SK-N-SH (cell line): Measurements from ENCODE around the gene SKIC2. TPM values are rescaled to one million over a fixed set of nuclear protein-coding genes. Genes with fewer than 3 reads are reported as not detected.
"Not testable (repeated sequence)": the region's sequence is repeated elsewhere in the genome, so short reads cannot be mapped to it uniquely, and the experiment has no call there.

Experiments used
- CTCF ChIA-PET: fragments of 300-600, 350-600 bp; formaldehyde crosslinking; extraction: SDS; loops from one replicate; lab custom pipeline; 2021; lab: Yijun Ruan, JAX
- POLR2A ChIA-PET: fragments of 350-600 bp; sonication (Branson Sonifier 250); formaldehyde crosslinking; extraction: SDS; loops from one replicate; lab custom pipeline; 2020; ENCODE audit warnings: antibody characterized with exemption, inconsistent platforms; lab: Yijun Ruan, JAX
- DNase-seq: peaks from one replicate; pipeline ENCODE4 v3.0.0; 2012
- H2AFZ ChIP-seq: fragments of 200-600 bp; sonication (generic); 2 replicates; pipeline ENCODE4 v1.8.1; 2016; ENCODE audit warnings: antibody characterized with exemption, mild to moderate bottlenecking, low read depth
- H3F3A ChIP-seq: fragments of 200-600 bp; sonication (generic); replicated peaks from 2 replicates; pipeline ENCODE3; 2016; ENCODE audit warnings: antibody characterized with exemption, mild to moderate bottlenecking; ENCODE audit not compliant: insufficient read depth
- H3K27ac ChIP-seq, 2 experiments: fragments of 200-500 bp in 1 of 2; fragments of 200-600 bp in 1 of 2; sonication (Bioruptor generic) in 1 of 2; sonication (generic), shearing (Covaris generic) in 1 of 2; 2 replicates each; pipeline versions ENCODE4 v1.5.1 to v1.6.1; 2014 to 2016; ENCODE audit warnings: low read depth in 2 of 2, inconsistent platforms in 1 of 2, low read length in 1 of 2, mild to moderate bottlenecking in 1 of 2, mixed read lengths in 1 of 2
- H3K27me3 ChIP-seq: fragments of 200-600 bp; sonication (generic), shearing (Covaris generic); 2 replicates; pipeline ENCODE4 v1.6.1; 2016; ENCODE audit warnings: mixed run types; ENCODE audit not compliant: insufficient read depth
- H3K36me3 ChIP-seq, 2 experiments: fragments of 200-500 bp in 1 of 2; fragments of 200-600 bp in 1 of 2; sonication (Bioruptor generic) in 1 of 2; sonication (generic) in 1 of 2; replicated peaks in 1 of 2; 2 replicates each; pipeline versions ENCODE3 to v1.5.1; 2014 to 2016; ENCODE audit warnings: low read length in 1 of 2, mild to moderate bottlenecking in 1 of 2; ENCODE audit not compliant: insufficient read depth in 2 of 2, control insufficient read depth in 1 of 2
- H3K4me1 ChIP-seq, 2 experiments: fragments of 200-500 bp in 1 of 2; fragments of 200-600 bp in 1 of 2; sonication (Bioruptor generic) in 1 of 2; sonication (generic), shearing (Covaris generic) in 1 of 2; 2 replicates each; pipeline versions ENCODE4 v1.5.1 to v1.6.1; 2014 to 2016; ENCODE audit warnings: low read depth in 1 of 2, low read length in 1 of 2, mixed run types in 1 of 2; ENCODE audit not compliant: insufficient read depth in 2 of 2, control insufficient read depth in 1 of 2
- H3K4me2 ChIP-seq: fragments of 200-600 bp; sonication (generic), shearing (Covaris generic); 2 replicates; pipeline ENCODE4 v1.6.1; 2017; ENCODE audit warnings: mixed run types
- H3K4me3 ChIP-seq, 2 experiments: fragments of 200-500 bp in 1 of 2; fragments of 200-600 bp in 1 of 2; sonication (Bioruptor generic) in 1 of 2; sonication (generic), shearing (Covaris generic) in 1 of 2; 2 replicates each; pipeline versions ENCODE4 v1.5.1 to v1.8.1; 2014 to 2016; ENCODE audit warnings: low read depth in 2 of 2, inconsistent platforms in 1 of 2, low read length in 1 of 2, mild to moderate bottlenecking in 1 of 2, mixed read lengths in 1 of 2, moderate library complexity in 1 of 2
- H3K79me2 ChIP-seq: fragments of 200-600 bp; sonication (generic); 2 replicates; pipeline ENCODE4 v1.8.1; 2017; ENCODE audit warnings: mild to moderate bottlenecking; ENCODE audit not compliant: insufficient read depth
- H3K9ac ChIP-seq: fragments of 200-600 bp; sonication (generic); 2 replicates; pipeline ENCODE4 v1.6.1; 2017; ENCODE audit warnings: mixed run types
- H3K9me2 ChIP-seq: fragments of 200-600 bp; sonication (generic); 2 replicates; pipeline ENCODE4 v1.6.1; 2017; ENCODE audit warnings: mixed run types
- H3K9me3 ChIP-seq: fragments of 200-600 bp; sonication (generic); 2 replicates; pipeline ENCODE4 v1.6.1; 2017; ENCODE audit warnings: mixed run types, mild to moderate bottlenecking, moderate library complexity
- H4K20me1 ChIP-seq: fragments of 200-600 bp; sonication (generic); 2 replicates; pipeline ENCODE4 v1.6.1; 2017; ENCODE audit warnings: mild to moderate bottlenecking, mixed run types; ENCODE audit not compliant: insufficient read depth
- EP300 ChIP-seq, 2 experiments: IDR thresholded peaks; 2 replicates each; pipeline versions ENCODE4 v1.4.0 to v1.6.1; 2012; ENCODE audit warnings: borderline replicate concordance in 1 of 2, low read depth in 1 of 2, low read length in 1 of 2
- FOXJ3 ChIP-seq: sonication (generic); formaldehyde crosslinking; IDR thresholded peaks from 2 replicates; pipeline ENCODE4 v1.5.1; 2020; ENCODE audit warnings: mild to moderate bottlenecking, missing genetic modification reagents
- FOXM1 ChIP-seq: IDR thresholded peaks from 2 replicates; pipeline ENCODE4 v1.4.0; 2012; ENCODE audit warnings: low read depth, mild to moderate bottlenecking
- GATA2 ChIP-seq: sonication (generic); formaldehyde crosslinking; IDR thresholded peaks from 2 replicates; pipeline ENCODE4 v1.5.0; 2020; ENCODE audit warnings: mild to moderate bottlenecking, missing genetic modification reagents
- JUND ChIP-seq: IDR thresholded peaks from 2 replicates; pipeline ENCODE4 v1.4.0; 2012
- MXI1 ChIP-seq: IDR thresholded peaks from 2 replicates; pipeline ENCODE4 v1.6.1; 2012; ENCODE audit warnings: mild to moderate bottlenecking, low read depth, low read length, improper control_type of control experiment
- NRF1 ChIP-seq: IDR thresholded peaks from 2 replicates; pipeline ENCODE4 v1.6.1; 2012; ENCODE audit warnings: low read depth, mild to moderate bottlenecking, low read length
- SMC3 ChIP-seq: IDR thresholded peaks from 2 replicates; pipeline ENCODE4 v1.6.1; 2012; ENCODE audit warnings: low read depth, low read length, improper control_type of control experiment
- TEAD4 ChIP-seq: IDR thresholded peaks from 2 replicates; pipeline ENCODE4 v1.4.0; 2012; ENCODE audit warnings: mild to moderate bottlenecking, borderline replicate concordance; ENCODE audit not compliant: insufficient read depth
- YY1 ChIP-seq: IDR thresholded peaks from 2 replicates; pipeline ENCODE4 v1.4.0; 2012; ENCODE audit warnings: low read depth, mild to moderate bottlenecking
- WGBS: methylation state at CpG from one replicate; pipeline ENCODE4 v1.1.6; 2017; ENCODE audit warnings: low lambda C conversion rate; 5-methylcytosine and 5-hydroxymethylcytosine counted together
- polyA plus RNA-seq, 3 experiments: library from polyadenylated mRNA; depleted of rRNA; stranded (reverse); fragments of >200 nt; gene quantifications; 2 replicates each; pipeline ENCODE4 v1.2.3, GENCODE V29; 2012
- TF ChIP-seq, protein P1 (sequence below): IDR thresholded peaks from 2 replicates; pipeline ENCODE4; 2012
- TF ChIP-seq, protein P2 (sequence below): fragments of 150-350 bp; IDR thresholded peaks from 2 replicates; pipeline ENCODE4 v1.6.1; 2016; ENCODE audit warnings: mild to moderate bottlenecking, low read depth, low read length
- TF ChIP-seq, protein P3 (sequence below): IDR thresholded peaks from 2 replicates; pipeline ENCODE4 v1.4.0; 2012; ENCODE audit warnings: low read depth, borderline replicate concordance
- TF ChIP-seq, protein P4 (sequence below): IDR thresholded peaks from 2 replicates; pipeline ENCODE4 v1.6.1; 2012; ENCODE audit warnings: mild to moderate bottlenecking, low read depth, low read length, moderate library complexity

SKIC2 gene
- polyA plus RNA-seq, 1 of the 3 experiments (the other 2 are of a cell fraction) = 89.4 TPM

DNA sequence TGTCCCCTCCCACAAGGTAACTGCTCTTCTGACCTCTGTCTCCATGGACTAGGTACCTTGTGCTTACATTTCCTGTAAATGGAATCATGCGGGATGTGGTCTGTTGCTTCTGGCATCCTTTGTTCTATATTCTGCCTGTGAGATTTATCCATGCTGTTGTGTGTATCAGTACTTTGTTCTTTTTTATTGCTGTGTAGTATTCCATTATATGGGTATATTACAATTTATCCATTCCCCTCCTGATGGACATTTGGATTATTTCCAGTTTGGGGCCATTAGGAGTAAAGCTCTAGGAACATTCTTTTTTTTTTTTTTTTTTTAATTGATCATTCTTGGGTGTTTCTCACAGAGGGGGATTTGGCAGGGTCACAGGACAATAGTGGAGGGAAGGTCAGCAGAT is 28.0 kb upstream of the SKIC2 start:
- no peaks in the 10 kb centered on the region; the same call in 1 of the 2 replicates for H3K27me3 ChIP-seq

DNA sequence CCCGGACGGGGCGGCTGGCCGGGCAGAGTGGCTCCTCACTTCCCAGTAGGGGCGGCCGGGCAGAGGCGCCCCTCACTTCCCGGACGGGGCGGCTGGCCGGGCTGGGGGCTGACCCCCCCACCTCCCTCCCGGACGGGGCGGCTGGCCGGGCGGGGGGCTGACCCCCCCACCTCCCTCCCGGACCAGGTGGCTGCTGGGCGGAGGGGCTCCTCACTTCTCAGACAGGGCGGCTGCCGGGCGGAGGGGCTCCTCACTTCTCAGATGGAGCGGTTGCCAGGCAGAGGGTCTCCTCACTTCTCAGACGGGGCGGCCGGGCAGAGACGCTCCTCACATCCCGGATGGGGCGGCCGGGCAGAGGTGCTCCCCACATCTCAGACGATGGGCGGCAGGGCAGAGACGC is 26.8 kb upstream of the SKIC2 start:
- H3K79me2 ChIP-seq, H4K20me1 ChIP-seq, H3K27me3 ChIP-seq, H3K4me3 ChIP-seq, H3K4me2 ChIP-seq, H3K4me1 ChIP-seq, H2AFZ ChIP-seq, H3K9me2 ChIP-seq, H3K27ac ChIP-seq, H3K9ac ChIP-seq, H3K36me3 ChIP-seq, CTCF ChIA-PET, H3F3A ChIP-seq, H3K9me3 ChIP-seq, POLR2A ChIA-PET, DNase-seq: not testable (repeated sequence)
- 87% methylated on average over 3 of the region's 32 CpGs for WGBS

More for the DNA sequence above, 28.0 kb upstream of the SKIC2 start:
- H3K79me2 ChIP-seq = no peaks in the 10 kb centered on the region
- no peak overlapping the region for H2AFZ ChIP-seq
- no peaks in the 10 kb centered on the region for H4K20me1 ChIP-seq
- no peak overlapping the region for H3K4me2 ChIP-seq
- no peak for TF ChIP-seq MXI1
- TF ChIP-seq EP300 (IDR thresholded peaks at IDR 0.05; ENCODE audit: borderline replicate concordance in 1 of 2, low read depth in 1 of 2, low read length in 1 of 2) = no peak
- TF ChIP-seq, protein P1, sequence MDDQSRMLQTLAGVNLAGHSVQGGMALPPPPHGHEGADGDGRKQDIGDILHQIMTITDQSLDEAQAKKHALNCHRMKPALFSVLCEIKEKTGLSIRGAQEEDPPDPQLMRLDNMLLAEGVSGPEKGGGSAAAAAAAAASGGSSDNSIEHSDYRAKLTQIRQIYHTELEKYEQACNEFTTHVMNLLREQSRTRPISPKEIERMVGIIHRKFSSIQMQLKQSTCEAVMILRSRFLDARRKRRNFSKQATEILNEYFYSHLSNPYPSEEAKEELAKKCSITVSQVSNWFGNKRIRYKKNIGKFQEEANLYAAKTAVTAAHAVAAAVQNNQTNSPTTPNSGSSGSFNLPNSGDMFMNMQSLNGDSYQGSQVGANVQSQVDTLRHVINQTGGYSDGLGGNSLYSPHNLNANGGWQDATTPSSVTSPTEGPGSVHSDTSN = no peak
- ChIA-PET CTCF (interaction anchor here (2.0 kb wide), 1 partner anchor 21 kb away, joined by 7 read pairs; no protein-coding TSS in a partner anchor), POLR2A (no interaction called here)
- H3K4me1 ChIP-seq = no peaks in the 10 kb centered on the region
- no peak for DNase-seq
- H3K9ac ChIP-seq = no peak overlapping the region
- no peaks in the 10 kb centered on the region for H3K9me2 ChIP-seq
- no peaks in the 10 kb centered on the region for H3F3A ChIP-seq
- H3K9me3 ChIP-seq = no peaks in the 10 kb centered on the region
- 94% methylated on average over 1 of the region's 1 CpG for WGBS
- H3K27ac ChIP-seq = no peak overlapping the region
- no peak overlapping the region for H3K4me3 ChIP-seq
- no peaks in the 10 kb centered on the region for H3K36me3 ChIP-seq

DNA sequence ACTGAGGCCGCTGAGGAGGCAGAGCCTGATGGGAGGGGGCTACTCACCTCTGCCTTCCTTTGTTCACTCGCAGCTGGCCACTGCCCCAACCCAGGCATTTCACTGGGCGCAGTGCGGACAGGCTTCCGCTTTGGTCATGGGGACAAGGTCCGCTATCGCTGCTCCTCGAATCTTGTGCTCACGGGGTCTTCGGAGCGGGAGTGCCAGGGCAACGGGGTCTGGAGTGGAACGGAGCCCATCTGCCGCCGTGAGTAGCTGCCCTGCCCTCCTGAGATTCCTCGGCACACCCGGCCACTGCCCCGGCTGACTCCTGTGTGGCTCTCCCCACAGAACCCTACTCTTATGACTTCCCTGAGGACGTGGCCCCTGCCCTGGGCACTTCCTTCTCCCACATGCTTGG is 25.4 kb upstream of the SKIC2 start:
- DNase-seq = no peak
- Histone ChIP-seq H3K9me3 (no peaks in the 10 kb centered on the region), H4K20me1 (no peaks in the 10 kb centered on the region), H3K9me2 (no peaks in the 10 kb centered on the region), H3K9ac (no peak overlapping the region), H2AFZ (no peak overlapping the region), H3K27ac (no peak overlapping the region), H3K36me3 (no peaks in the 10 kb centered on the region), H3K4me2 (no peak overlapping the region), H3K79me2 (no peaks in the 10 kb centered on the region), H3K4me3 (no peak overlapping the region), H3K27me3 (no peaks in the 10 kb centered on the region; the same call in 1 of the 2 replicates), H3F3A (no peaks in the 10 kb centered on the region), H3K4me1 (no peaks in the 10 kb centered on the region)
- 46% methylated on average over 9 of the region's 19 CpGs for WGBS
- CTCF ChIA-PET = no interaction called here
- POLR2A ChIA-PET = no interaction called here
- TF ChIP-seq TEAD4 (no peak), FOXJ3 (CRISPR knock-in tag) (no peak), GATA2 (CRISPR knock-in tag) (no peak), EP300 (IDR thresholded peaks at IDR 0.05; ENCODE audit: borderline replicate concordance in 1 of 2, low read depth in 1 of 2, low read length in 1 of 2) (no peak), YY1 (no peak), NRF1 (no peak), SMC3 (no peak), JUND (no peak), FOXM1 (no peak)
- TF ChIP-seq, protein P2, sequence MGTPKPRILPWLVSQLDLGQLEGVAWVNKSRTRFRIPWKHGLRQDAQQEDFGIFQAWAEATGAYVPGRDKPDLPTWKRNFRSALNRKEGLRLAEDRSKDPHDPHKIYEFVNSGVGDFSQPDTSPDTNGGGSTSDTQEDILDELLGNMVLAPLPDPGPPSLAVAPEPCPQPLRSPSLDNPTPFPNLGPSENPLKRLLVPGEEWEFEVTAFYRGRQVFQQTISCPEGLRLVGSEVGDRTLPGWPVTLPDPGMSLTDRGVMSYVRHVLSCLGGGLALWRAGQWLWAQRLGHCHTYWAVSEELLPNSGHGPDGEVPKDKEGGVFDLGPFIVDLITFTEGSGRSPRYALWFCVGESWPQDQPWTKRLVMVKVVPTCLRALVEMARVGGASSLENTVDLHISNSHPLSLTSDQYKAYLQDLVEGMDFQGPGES = no peak
- TF ChIP-seq, protein P1 = no peak
- TF ChIP-seq, protein P3, sequence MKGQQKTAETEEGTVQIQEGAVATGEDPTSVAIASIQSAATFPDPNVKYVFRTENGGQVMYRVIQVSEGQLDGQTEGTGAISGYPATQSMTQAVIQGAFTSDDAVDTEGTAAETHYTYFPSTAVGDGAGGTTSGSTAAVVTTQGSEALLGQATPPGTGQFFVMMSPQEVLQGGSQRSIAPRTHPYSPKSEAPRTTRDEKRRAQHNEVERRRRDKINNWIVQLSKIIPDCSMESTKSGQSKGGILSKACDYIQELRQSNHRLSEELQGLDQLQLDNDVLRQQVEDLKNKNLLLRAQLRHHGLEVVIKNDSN = no peak
- TF ChIP-seq, protein P4, sequence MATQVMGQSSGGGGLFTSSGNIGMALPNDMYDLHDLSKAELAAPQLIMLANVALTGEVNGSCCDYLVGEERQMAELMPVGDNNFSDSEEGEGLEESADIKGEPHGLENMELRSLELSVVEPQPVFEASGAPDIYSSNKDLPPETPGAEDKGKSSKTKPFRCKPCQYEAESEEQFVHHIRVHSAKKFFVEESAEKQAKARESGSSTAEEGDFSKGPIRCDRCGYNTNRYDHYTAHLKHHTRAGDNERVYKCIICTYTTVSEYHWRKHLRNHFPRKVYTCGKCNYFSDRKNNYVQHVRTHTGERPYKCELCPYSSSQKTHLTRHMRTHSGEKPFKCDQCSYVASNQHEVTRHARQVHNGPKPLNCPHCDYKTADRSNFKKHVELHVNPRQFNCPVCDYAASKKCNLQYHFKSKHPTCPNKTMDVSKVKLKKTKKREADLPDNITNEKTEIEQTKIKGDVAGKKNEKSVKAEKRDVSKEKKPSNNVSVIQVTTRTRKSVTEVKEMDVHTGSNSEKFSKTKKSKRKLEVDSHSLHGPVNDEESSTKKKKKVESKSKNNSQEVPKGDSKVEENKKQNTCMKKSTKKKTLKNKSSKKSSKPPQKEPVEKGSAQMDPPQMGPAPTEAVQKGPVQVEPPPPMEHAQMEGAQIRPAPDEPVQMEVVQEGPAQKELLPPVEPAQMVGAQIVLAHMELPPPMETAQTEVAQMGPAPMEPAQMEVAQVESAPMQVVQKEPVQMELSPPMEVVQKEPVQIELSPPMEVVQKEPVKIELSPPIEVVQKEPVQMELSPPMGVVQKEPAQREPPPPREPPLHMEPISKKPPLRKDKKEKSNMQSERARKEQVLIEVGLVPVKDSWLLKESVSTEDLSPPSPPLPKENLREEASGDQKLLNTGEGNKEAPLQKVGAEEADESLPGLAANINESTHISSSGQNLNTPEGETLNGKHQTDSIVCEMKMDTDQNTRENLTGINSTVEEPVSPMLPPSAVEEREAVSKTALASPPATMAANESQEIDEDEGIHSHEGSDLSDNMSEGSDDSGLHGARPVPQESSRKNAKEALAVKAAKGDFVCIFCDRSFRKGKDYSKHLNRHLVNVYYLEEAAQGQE = no peak
